Mesodermal cell (in vitro differentiated cells): ENCODE measurements around the gene SERPINA1.

ENCODE experiments used
- H3K27ac ChIP-seq: 2 replicates; pipeline ENCODE4 v1.7.0; 2013; ENCODE audit warnings: mild to moderate bottlenecking, low read depth, low read length, moderate library complexity; ENCODE audit not compliant: severe bottlenecking
- H3K36me3 ChIP-seq: 2 replicates; pipeline ENCODE4 v1.7.1; 2013; ENCODE audit warnings: mild to moderate bottlenecking, low read length, moderate library complexity; ENCODE audit not compliant: control insufficient read depth, insufficient read depth
- H3K4me1 ChIP-seq: one replicate; pipeline ENCODE4 v1.7.1; 2013; ENCODE audit warnings: mild to moderate bottlenecking, low read length; ENCODE audit not compliant: insufficient read depth, control insufficient read depth, poor library complexity, severe bottlenecking
- H3K4me3 ChIP-seq: 2 replicates; pipeline ENCODE4 v1.7.0; 2013; ENCODE audit warnings: low read length, control low read depth, mild to moderate bottlenecking; ENCODE audit not compliant: insufficient read depth, poor library complexity, severe bottlenecking; ENCODE audit errors: extremely low read depth
- H3K9me3 ChIP-seq: 2 replicates; pipeline ENCODE4 v1.7.1; 2013; ENCODE audit warnings: mild to moderate bottlenecking, low read length, moderate library complexity; ENCODE audit not compliant: control insufficient read depth
- WGBS, 2 experiments: methylation state at CpG; one replicate each; pipeline ENCODE4 v1.1.5; 2013; ENCODE audit warnings: missing lambda C conversion rate in 2 of 2; ENCODE audit not compliant: insufficient coverage in 2 of 2; 5-methylcytosine and 5-hydroxymethylcytosine counted together

SERPINA1 gene

GRCh38 chr14:94390372-94391086 is 2.1 kb upstream of the SERPINA1 start:
- peaks cover 3% of the 10 kb centered on the region for H3K4me1 ChIP-seq
- no peaks in the 10 kb centered on the region for H3K9me3 ChIP-seq
- H3K36me3 ChIP-seq: no peaks in the 10 kb centered on the region
- no peak overlapping the region for H3K4me3 ChIP-seq
- H3K27ac ChIP-seq: no peak overlapping the region
- WGBS, 2 experiments: 65 to 90% methylated on average over 8 to 9 of the region's 12 CpGs

- H3K4me1 ChIP-seq: peaks cover 3% of the 10 kb centered on the region
Measured at GRCh38 chr14:94389731-94390371, 1.4 kb upstream of the SERPINA1 start.

GRCh38 chr14:94389104-94389469 is 685 bp upstream of the SERPINA1 start:
- no peak overlapping the region for H3K27ac ChIP-seq
- WGBS, 2 experiments: 78 to 90% methylated on average over 4 of the region's 5 CpGs
- H3K9me3 ChIP-seq: no peaks in the 10 kb centered on the region
- no peaks in the 10 kb centered on the region for H3K36me3 ChIP-seq
- H3K4me1 ChIP-seq: peaks cover 3% of the 10 kb centered on the region
- no peak overlapping the region for H3K4me3 ChIP-seq

More at GRCh38 chr14:94389731-94390371, 1.4 kb upstream of the SERPINA1 start:
- Histone ChIP-seq H3K9me3 (no peaks in the 10 kb centered on the region), H3K27ac (no peak overlapping the region), H3K36me3 (no peaks in the 10 kb centered on the region), H3K4me3 (no peak overlapping the region)
- WGBS, 2 experiments: 77 to 79% methylated on average over 5 to 6 of the region's 10 CpGs

- Histone ChIP-seq H3K4me3 (no peak overlapping the region), H3K4me1 (peaks cover 3% of the 10 kb centered on the region)
- WGBS, 2 experiments: 87 to 94% methylated on average over 2 to 3 of the region's 6 CpGs
Measured at GRCh38 chr14:94388027-94388383, 397 bp downstream of the SERPINA1 start.

GRCh38 chr14:94387051-94388026 is 1.1 kb downstream of the SERPINA1 start:
- Histone ChIP-seq H3K4me1 (peaks cover under 1% of the 10 kb centered on the region), H3K4me3 (no peak overlapping the region), H3K9me3 (no peaks in the 10 kb centered on the region), H3K27ac (no peak overlapping the region), H3K36me3 (no peaks in the 10 kb centered on the region)
- 91 to 92% methylated on average over 7 to 9 of the region's 12 CpGs for WGBS, 2 experiments

More at GRCh38 chr14:94388027-94388383, 397 bp downstream of the SERPINA1 start:
- H3K27ac ChIP-seq: no peak overlapping the region
- no peaks in the 10 kb centered on the region for H3K9me3 ChIP-seq
- no peaks in the 10 kb centered on the region for H3K36me3 ChIP-seq

- no peaks in the 10 kb centered on the region for H3K4me1 ChIP-seq
- no peaks in the 10 kb centered on the region for H3K9me3 ChIP-seq
- no peak overlapping the region for H3K27ac ChIP-seq
- WGBS, 2 experiments: 83 to 94% methylated on average over 7 to 13 of the region's 14 CpGs
- H3K36me3 ChIP-seq: no peaks in the 10 kb centered on the region
- H3K4me3 ChIP-seq: no peak overlapping the region
Measured at GRCh38 chr14:94386085-94387031, 2.0 kb downstream of the SERPINA1 start.

GRCh38 chr14:94385553-94386057 is 2.8 kb downstream of the SERPINA1 start:
- H3K36me3 ChIP-seq: no peaks in the 10 kb centered on the region
- no peak overlapping the region for H3K4me3 ChIP-seq
- no peak overlapping the region for H3K27ac ChIP-seq
- no peaks in the 10 kb centered on the region for H3K4me1 ChIP-seq
- no peaks in the 10 kb centered on the region for H3K9me3 ChIP-seq
- 85 to 90% methylated on average over 2 of the region's 3 CpGs for WGBS, 2 experiments

- no peaks in the 10 kb centered on the region for H3K9me3 ChIP-seq
- H3K27ac ChIP-seq: no peak overlapping the region
- no peaks in the 10 kb centered on the region for H3K36me3 ChIP-seq
- no peak overlapping the region for H3K4me3 ChIP-seq
- no peaks in the 10 kb centered on the region for H3K4me1 ChIP-seq
- 86 to 91% methylated on average over 4 to 6 of the region's 7 CpGs for WGBS, 2 experiments
Measured at GRCh38 chr14:94384342-94384741, 4.1 kb downstream of the SERPINA1 start.

GRCh38 chr14:94383777-94384176 is 4.6 kb downstream of the SERPINA1 start:
- Histone ChIP-seq H3K4me3 (no peak overlapping the region), H3K4me1 (no peaks in the 10 kb centered on the region), H3K9me3 (no peaks in the 10 kb centered on the region), H3K27ac (no peak overlapping the region), H3K36me3 (no peaks in the 10 kb centered on the region)
- WGBS, 2 experiments: 77 to 91% methylated on average over 3 of the region's 3 CpGs
